ENCODE results near the gene HNRNPH2. TPM values are rescaled to one million over a fixed set of nuclear protein-coding genes. Genes with fewer than 3 reads are reported as not detected.
A peak's percentile ranks its signal among the peaks of the same experiment; 100 is the strongest.

Gene HNRNPH2
- total and polyA plus RNA-seq, 9 of the 15 experiments (the other 6 are each of a cell fraction or from before 2014, with no cell fraction given) = 40.0 to 130 (median 60.3) TPM

DNA sequence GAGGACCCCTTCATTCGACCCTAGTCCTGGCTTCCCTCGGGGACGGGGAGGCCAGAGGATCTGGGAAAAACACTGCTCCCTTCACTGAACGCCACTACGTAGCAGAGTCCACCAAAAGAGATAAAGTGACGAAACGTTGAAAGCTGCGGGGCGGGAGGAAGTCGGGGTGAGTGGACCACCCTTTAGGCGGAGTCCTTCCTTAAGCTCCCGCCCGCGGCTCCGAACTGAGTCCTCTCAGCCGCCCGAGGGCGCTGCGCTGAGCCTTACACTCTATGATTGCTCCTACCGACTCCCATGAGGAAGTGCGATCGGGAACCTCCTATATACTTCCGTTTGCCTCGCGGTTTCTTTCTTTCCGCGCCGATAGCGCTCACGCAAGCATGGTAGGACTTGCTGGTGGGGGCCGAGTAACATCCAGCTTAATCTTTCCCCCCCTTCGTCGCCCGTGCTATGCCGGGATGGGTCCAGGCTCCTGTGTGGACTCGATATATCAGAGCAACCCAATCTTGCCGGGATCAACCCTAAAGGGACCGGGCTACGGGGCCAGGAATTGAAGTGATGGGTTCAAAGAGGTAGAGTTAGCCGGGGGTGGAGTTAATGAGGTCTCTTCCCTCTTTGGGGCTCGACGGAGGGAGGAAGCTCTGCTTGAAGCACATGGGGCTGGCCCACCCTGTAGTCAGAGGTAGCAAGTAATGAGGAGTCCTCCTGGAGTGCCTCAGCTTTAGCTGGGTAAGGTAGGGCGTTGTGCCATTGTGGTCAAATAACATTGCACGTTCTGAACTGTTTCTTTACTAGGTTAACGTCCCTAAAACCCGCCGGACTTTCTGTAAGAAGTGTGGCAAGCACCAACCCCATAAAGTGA is 17.1 kb upstream of the HNRNPH2 start, which contains the start of gene RPL36A (continued):
- TF ChIP-seq, protein P1, sequence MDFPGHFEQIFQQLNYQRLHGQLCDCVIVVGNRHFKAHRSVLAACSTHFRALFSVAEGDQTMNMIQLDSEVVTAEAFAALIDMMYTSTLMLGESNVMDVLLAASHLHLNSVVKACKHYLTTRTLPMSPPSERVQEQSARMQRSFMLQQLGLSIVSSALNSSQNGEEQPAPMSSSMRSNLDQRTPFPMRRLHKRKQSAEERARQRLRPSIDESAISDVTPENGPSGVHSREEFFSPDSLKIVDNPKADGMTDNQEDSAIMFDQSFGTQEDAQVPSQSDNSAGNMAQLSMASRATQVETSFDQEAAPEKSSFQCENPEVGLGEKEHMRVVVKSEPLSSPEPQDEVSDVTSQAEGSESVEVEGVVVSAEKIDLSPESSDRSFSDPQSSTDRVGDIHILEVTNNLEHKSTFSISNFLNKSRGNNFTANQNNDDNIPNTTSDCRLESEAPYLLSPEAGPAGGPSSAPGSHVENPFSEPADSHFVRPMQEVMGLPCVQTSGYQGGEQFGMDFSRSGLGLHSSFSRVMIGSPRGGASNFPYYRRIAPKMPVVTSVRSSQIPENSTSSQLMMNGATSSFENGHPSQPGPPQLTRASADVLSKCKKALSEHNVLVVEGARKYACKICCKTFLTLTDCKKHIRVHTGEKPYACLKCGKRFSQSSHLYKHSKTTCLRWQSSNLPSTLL (IDR thresholded peaks at IDR 0.05) = no peak
- TF ChIP-seq TAF15 (IDR thresholded peaks at IDR 0.05; ENCODE audit: low read depth, low read length) (no peak), SMAD1 (IDR thresholded peaks at IDR 0.05; ENCODE audit: low read depth, low read length, partially characterized antibody) (peak; percentile 49), FOXJ2 (tag; IDR thresholded peaks at IDR 0.05) (no peak), RB1 (IDR thresholded peaks at IDR 0.05; ENCODE audit: low read depth) (peak; percentile 79), CBX8 (IDR thresholded peaks at IDR 0.05; ENCODE audit: borderline replicate concordance, extremely low read depth, low read depth, low read length, poor library complexity, severe bottlenecking) (no peak), DACH1 (IDR thresholded peaks at IDR 0.05; ENCODE audit: partially characterized antibody) (no peak), SLC30A9 (CRISPR knock-in tag; IDR thresholded peaks at IDR 0.05) (no peak), RNF2 (IDR thresholded peaks at IDR 0.05) (peak; percentile 79; the same call in 1 of the 2 replicates)
- TF ChIP-seq, protein P2, sequence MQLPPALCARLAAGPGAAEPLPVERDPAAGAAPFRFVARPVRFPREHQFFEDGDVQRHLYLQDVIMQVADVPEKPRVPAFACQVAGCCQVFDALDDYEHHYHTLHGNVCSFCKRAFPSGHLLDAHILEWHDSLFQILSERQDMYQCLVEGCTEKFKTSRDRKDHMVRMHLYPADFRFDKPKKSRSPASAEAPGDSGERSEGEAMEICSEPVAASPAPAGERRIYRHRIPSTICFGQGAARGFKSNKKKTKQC (CRISPR knock-in tag; IDR thresholded peaks at IDR 0.05) = no peak
- TF ChIP-seq, protein P3, sequence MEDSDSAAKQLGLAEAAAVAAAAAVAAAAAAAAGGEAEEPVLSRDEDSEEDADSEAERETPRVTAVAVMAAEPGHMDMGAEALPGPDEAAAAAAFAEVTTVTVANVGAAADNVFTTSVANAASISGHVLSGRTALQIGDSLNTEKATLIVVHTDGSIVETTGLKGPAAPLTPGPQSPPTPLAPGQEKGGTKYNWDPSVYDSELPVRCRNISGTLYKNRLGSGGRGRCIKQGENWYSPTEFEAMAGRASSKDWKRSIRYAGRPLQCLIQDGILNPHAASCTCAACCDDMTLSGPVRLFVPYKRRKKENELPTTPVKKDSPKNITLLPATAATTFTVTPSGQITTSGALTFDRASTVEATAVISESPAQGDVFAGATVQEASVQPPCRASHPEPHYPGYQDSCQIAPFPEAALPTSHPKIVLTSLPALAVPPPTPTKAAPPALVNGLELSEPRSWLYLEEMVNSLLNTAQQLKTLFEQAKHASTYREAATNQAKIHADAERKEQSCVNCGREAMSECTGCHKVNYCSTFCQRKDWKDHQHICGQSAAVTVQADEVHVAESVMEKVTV (CRISPR knock-in tag; IDR thresholded peaks at IDR 0.05) = no peak
- TF ChIP-seq, protein P4, sequence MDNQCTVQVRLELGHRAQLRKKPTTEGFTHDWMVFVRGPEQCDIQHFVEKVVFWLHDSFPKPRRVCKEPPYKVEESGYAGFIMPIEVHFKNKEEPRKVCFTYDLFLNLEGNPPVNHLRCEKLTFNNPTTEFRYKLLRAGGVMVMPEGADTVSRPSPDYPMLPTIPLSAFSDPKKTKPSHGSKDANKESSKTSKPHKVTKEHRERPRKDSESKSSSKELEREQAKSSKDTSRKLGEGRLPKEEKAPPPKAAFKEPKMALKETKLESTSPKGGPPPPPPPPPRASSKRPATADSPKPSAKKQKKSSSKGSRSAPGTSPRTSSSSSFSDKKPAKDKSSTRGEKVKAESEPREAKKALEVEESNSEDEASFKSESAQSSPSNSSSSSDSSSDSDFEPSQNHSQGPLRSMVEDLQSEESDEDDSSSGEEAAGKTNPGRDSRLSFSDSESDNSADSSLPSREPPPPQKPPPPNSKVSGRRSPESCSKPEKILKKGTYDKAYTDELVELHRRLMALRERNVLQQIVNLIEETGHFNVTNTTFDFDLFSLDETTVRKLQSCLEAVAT (IDR thresholded peaks at IDR 0.05) = peak; percentile 43 to 55; a peak in 2 of 4 replicates
- TF ChIP-seq, protein P5, sequence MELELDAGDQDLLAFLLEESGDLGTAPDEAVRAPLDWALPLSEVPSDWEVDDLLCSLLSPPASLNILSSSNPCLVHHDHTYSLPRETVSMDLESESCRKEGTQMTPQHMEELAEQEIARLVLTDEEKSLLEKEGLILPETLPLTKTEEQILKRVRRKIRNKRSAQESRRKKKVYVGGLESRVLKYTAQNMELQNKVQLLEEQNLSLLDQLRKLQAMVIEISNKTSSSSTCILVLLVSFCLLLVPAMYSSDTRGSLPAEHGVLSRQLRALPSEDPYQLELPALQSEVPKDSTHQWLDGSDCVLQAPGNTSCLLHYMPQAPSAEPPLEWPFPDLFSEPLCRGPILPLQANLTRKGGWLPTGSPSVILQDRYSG (tag; conservative IDR thresholded peaks at IDR 0.05; ENCODE audit: low read depth) = no peak
- TF ChIP-seq, protein P6, sequence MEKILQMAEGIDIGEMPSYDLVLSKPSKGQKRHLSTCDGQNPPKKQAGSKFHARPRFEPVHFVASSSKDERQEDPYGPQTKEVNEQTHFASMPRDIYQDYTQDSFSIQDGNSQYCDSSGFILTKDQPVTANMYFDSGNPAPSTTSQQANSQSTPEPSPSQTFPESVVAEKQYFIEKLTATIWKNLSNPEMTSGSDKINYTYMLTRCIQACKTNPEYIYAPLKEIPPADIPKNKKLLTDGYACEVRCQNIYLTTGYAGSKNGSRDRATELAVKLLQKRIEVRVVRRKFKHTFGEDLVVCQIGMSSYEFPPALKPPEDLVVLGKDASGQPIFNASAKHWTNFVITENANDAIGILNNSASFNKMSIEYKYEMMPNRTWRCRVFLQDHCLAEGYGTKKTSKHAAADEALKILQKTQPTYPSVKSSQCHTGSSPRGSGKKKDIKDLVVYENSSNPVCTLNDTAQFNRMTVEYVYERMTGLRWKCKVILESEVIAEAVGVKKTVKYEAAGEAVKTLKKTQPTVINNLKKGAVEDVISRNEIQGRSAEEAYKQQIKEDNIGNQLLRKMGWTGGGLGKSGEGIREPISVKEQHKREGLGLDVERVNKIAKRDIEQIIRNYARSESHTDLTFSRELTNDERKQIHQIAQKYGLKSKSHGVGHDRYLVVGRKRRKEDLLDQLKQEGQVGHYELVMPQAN (IDR thresholded peaks at IDR 0.05; ENCODE audit: borderline replicate concordance) = peak; percentile 82; the same call in 1 of the 2 replicates
- TF ChIP-seq, protein P7, sequence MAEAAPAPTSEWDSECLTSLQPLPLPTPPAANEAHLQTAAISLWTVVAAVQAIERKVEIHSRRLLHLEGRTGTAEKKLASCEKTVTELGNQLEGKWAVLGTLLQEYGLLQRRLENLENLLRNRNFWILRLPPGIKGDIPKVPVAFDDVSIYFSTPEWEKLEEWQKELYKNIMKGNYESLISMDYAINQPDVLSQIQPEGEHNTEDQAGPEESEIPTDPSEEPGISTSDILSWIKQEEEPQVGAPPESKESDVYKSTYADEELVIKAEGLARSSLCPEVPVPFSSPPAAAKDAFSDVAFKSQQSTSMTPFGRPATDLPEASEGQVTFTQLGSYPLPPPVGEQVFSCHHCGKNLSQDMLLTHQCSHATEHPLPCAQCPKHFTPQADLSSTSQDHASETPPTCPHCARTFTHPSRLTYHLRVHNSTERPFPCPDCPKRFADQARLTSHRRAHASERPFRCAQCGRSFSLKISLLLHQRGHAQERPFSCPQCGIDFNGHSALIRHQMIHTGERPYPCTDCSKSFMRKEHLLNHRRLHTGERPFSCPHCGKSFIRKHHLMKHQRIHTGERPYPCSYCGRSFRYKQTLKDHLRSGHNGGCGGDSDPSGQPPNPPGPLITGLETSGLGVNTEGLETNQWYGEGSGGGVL (CRISPR knock-in tag; IDR thresholded peaks at IDR 0.05) = no peak

Measured in K562 (cell line).